Measurements from ENCODE around the gene TBL1X.
"Not testable (repeated sequence)": the region's sequence is repeated elsewhere in the genome, so short reads cannot be mapped to it uniquely, and the experiment has no call there.

The TBL1X gene

GRCh38 chrX:9724711-9725110, 259.9 kb downstream of the TBL1X start:
- DNase-seq, result peak; percentile 8

- no peak for DNase-seq
These were observed 263.4 kb downstream of the TBL1X start for GRCh38 chrX:9728261-9728660.

GRCh38 chrX:9729171-9729885, 264.5 kb downstream of the TBL1X start:
- DNase-seq, result peak; percentile 13

- DNase-seq, result no peak
These were observed 265.2 kb downstream of the TBL1X start for GRCh38 chrX:9730078-9730477.

GRCh38 chrX:9730752-9731151, 265.9 kb downstream of the TBL1X start:
- DNase-seq, result no peak

- DNase-seq, result no peak
These were observed 272.5 kb downstream of the TBL1X start for GRCh38 chrX:9737363-9737762.

- no peak for DNase-seq
These were observed 273.3 kb downstream of the TBL1X start for GRCh38 chrX:9738151-9738550.

GRCh38 chrX:9739130-9739529, 274.3 kb downstream of the TBL1X start:
- no peak for DNase-seq

- DNase-seq, result peak; percentile 11
These were observed 280.7 kb downstream of the TBL1X start for GRCh38 chrX:9745417-9746115.

- DNase-seq, result peak; percentile 57
These were observed 281.5 kb downstream of the TBL1X start for GRCh38 chrX:9746148-9746888.

- DNase-seq, result no peak
These were observed 282.8 kb downstream of the TBL1X start for GRCh38 chrX:9747644-9748043.

- DNase-seq, result no peak
These were observed 284.4 kb downstream of the TBL1X start for GRCh38 chrX:9749146-9749692.

GRCh38 chrX:9757366-9757765, 292.5 kb downstream of the TBL1X start:
- DNase-seq, result no peak

GRCh38 chrX:9758021-9758638, 293.3 kb downstream of the TBL1X start:
- no peak for DNase-seq

- no peak for DNase-seq
These were observed 294.5 kb downstream of the TBL1X start for GRCh38 chrX:9759337-9759736.

GRCh38 chrX:9765072-9765736, 300.3 kb downstream of the TBL1X start:
- no peak for DNase-seq

- no peak for DNase-seq
These were observed 300.9 kb downstream of the TBL1X start, which contains the start of gene GPR143 for GRCh38 chrX:9765737-9766097. GPR143 (minus strand) TSS chrX:9765847; CDS start chrX:9765817, 30 bp downstream.

GRCh38 chrX:9767375-9767774, 302.5 kb downstream of the TBL1X start:
- DNase-seq, result no peak

GRCh38 chrX:9768321-9768839, 303.5 kb downstream of the TBL1X start:
- DNase-seq, result not testable (repeated sequence)

GRCh38 chrX:9770319-9770718, 305.5 kb downstream of the TBL1X start:
- DNase-seq, result no peak

- no peak for DNase-seq
These were observed 308.1 kb downstream of the TBL1X start for GRCh38 chrX:9772943-9773342.

GRCh38 chrX:9775930-9776329, 311.1 kb downstream of the TBL1X start:
- no peak for DNase-seq
